GM23338 (cell line): ENCODE data around the gene GPATCH1. TPM values are rescaled to one million over a fixed set of nuclear protein-coding genes. Genes with fewer than 3 reads are reported as not detected.

ENCODE experiments used
- ATAC-seq: fragments of 200-7000 bp; cut with Tn5 transposase; 3 replicates; pipeline ENCODE4 v1.9.1; 2020
- DNase-seq: peaks from one replicate; pipeline ENCODE4 v3.0.0-alpha.2; 2015; ENCODE audit warnings: low spot score
- H2AFZ ChIP-seq: fragments of 200-600 bp; sonication (generic); 2 replicates; pipeline ENCODE4 v1.8.0; 2016; ENCODE audit warnings: antibody characterized with exemption, mild to moderate bottlenecking, moderate library complexity
- H3F3A ChIP-seq: fragments of 200-600 bp; sonication (generic); replicated peaks from 2 replicates; pipeline ENCODE4 v1.8.0; 2017; ENCODE audit warnings: antibody characterized with exemption, mixed run types, low read depth
- H3K27ac ChIP-seq: fragments of 200-600 bp; sonication (generic); 2 replicates; pipeline ENCODE4 v1.6.1; 2016; ENCODE audit warnings: low read depth
- H3K27me3 ChIP-seq: fragments of 200-600 bp; sonication (generic); 2 replicates; pipeline ENCODE4 v1.8.0; 2016; ENCODE audit warnings: mild to moderate bottlenecking, mixed run types, moderate library complexity; ENCODE audit not compliant: insufficient read depth
- H3K36me3 ChIP-seq: fragments of 200-600 bp; sonication (generic); 2 replicates; pipeline ENCODE4 v1.8.0; 2016; ENCODE audit warnings: mild to moderate bottlenecking; ENCODE audit not compliant: insufficient read depth
- H3K4me1 ChIP-seq: fragments of 200-600 bp; sonication (generic); 2 replicates; pipeline ENCODE4 v1.8.0; 2016; ENCODE audit warnings: mild to moderate bottlenecking, moderate library complexity; ENCODE audit not compliant: insufficient read depth
- H3K4me2 ChIP-seq: fragments of 200-600 bp; sonication (generic); 2 replicates; pipeline ENCODE4 v1.7.1; 2017; ENCODE audit warnings: mixed run types
- H3K4me3 ChIP-seq: fragments of 200-600 bp; sonication (generic); 2 replicates; pipeline ENCODE4 v1.6.1; 2016; ENCODE audit warnings: mixed run types
- H3K79me2 ChIP-seq: fragments of 200-600 bp; sonication (generic); replicated peaks from 2 replicates; pipeline ENCODE4 v1.8.0; 2017; ENCODE audit warnings: mild to moderate bottlenecking; ENCODE audit not compliant: insufficient read depth
- H3K9me2 ChIP-seq: fragments of 200-600 bp; sonication (generic); 2 replicates; pipeline ENCODE4 v1.8.0; 2017; ENCODE audit not compliant: insufficient read depth
- H4K20me1 ChIP-seq: fragments of 200-600 bp; sonication (generic); replicated peaks from 2 replicates; pipeline ENCODE4 v1.8.0; 2017; ENCODE audit warnings: mild to moderate bottlenecking; ENCODE audit not compliant: insufficient read depth
- H3K27ac Mint-ChIP-seq: 2 replicates; pipeline ENCODE4 v1.8.0; 2020; ENCODE audit warnings: inconsistent platforms, mild to moderate bottlenecking, moderate library complexity, mixed read lengths
- H3K27me3 Mint-ChIP-seq: 3 replicates; pipeline ENCODE4 v1.8.0; 2022; ENCODE audit warnings: low read depth, mild to moderate bottlenecking, moderate library complexity, mixed read lengths, inconsistent platforms; ENCODE audit not compliant: insufficient read depth, poor library complexity
- H3K36me3 Mint-ChIP-seq: 3 replicates; pipeline ENCODE4 v1.8.0; 2021; ENCODE audit warnings: low read depth, mild to moderate bottlenecking, inconsistent platforms, moderate library complexity, mixed read lengths
- H3K4me1 Mint-ChIP-seq: 3 replicates; pipeline ENCODE4 v1.8.0; 2020; ENCODE audit warnings: mild to moderate bottlenecking, inconsistent platforms, mixed read lengths
- H3K4me3 Mint-ChIP-seq: 3 replicates; pipeline ENCODE4 v1.8.0; 2021; ENCODE audit warnings: moderate library complexity, mild to moderate bottlenecking, inconsistent platforms, mixed read lengths
- H3K9me3 Mint-ChIP-seq: 3 replicates; pipeline ENCODE4 v1.8.0; 2020; ENCODE audit warnings: moderate library complexity, mild to moderate bottlenecking, inconsistent platforms, mixed read lengths
- CREB1 ChIP-seq: fragments of 250-450 bp; sonication (Bioruptor Pico); IDR thresholded peaks from 2 replicates; pipeline ENCODE4 v1.5.0; 2020; ENCODE audit warnings: low read depth, mild to moderate bottlenecking, moderate library complexity
- CTCF ChIP-seq, 2 experiments: fragments of 200-600 bp in 1 of 2; sonication (generic) in 1 of 2; conservative IDR thresholded peaks; 2 replicates each; pipeline versions ENCODE4 v1.5.1 to v1.6.1; 2016 to 2017; ENCODE audit warnings: antibody characterized with exemption in 2 of 2, low read depth in 2 of 2, mild to moderate bottlenecking in 2 of 2, moderate library complexity in 1 of 2
- ETS1 ChIP-seq: IDR thresholded peaks from 2 replicates; pipeline ENCODE4 v1.6.1; 2016; ENCODE audit warnings: antibody characterized with exemption
- EZH2 ChIP-seq: fragments of 200-600 bp; sonication (generic); IDR thresholded peaks from one replicate; pipeline ENCODE4 v1.8.0; 2017; ENCODE audit warnings: antibody characterized with exemption, mild to moderate bottlenecking, low read depth; ENCODE audit not compliant: unreplicated experiment
- EZH2phosphoT487 ChIP-seq: fragments of 200-600 bp; sonication (generic); IDR thresholded peaks from one replicate; pipeline ENCODE4 v1.8.1; 2018; ENCODE audit warnings: antibody characterized with exemption; ENCODE audit not compliant: unreplicated experiment
- JUNB ChIP-seq: IDR thresholded peaks from one replicate; pipeline ENCODE4 v1.6.1; 2016; ENCODE audit warnings: antibody characterized with exemption; ENCODE audit not compliant: unreplicated experiment
- NANOG ChIP-seq: IDR thresholded peaks from 2 replicates; pipeline ENCODE4 v1.6.1; 2016; ENCODE audit warnings: antibody characterized with exemption, borderline replicate concordance
- POLR2AphosphoS5 ChIP-seq: IDR thresholded peaks from 2 replicates; pipeline ENCODE4 v1.6.1; 2016; ENCODE audit warnings: antibody characterized with exemption, low read depth
- REST ChIP-seq: IDR thresholded peaks from one replicate; pipeline ENCODE4 v1.6.1; 2018; ENCODE audit warnings: antibody characterized with exemption; ENCODE audit not compliant: unreplicated experiment
- STAT1 ChIP-seq: IDR thresholded peaks from one replicate; pipeline ENCODE4 v1.6.1; 2016; ENCODE audit warnings: antibody characterized with exemption; ENCODE audit not compliant: unreplicated experiment
- ZNF114 ChIP-seq: fragments of 250-450 bp; sonication (Bioruptor Pico); IDR thresholded peaks from 2 replicates; pipeline ENCODE4 v1.5.0; 2020; ENCODE audit warnings: mild to moderate bottlenecking, moderate library complexity
- ZNF331 ChIP-seq: fragments of 250-450 bp; sonication (Bioruptor Pico); IDR thresholded peaks from 2 replicates; pipeline ENCODE4 v1.5.0; 2020; ENCODE audit warnings: low read depth, mild to moderate bottlenecking, moderate library complexity
- ZNF462 ChIP-seq: fragments of 250-450 bp; sonication (Bioruptor Pico); IDR thresholded peaks from 2 replicates; pipeline ENCODE4 v1.5.0; 2020; ENCODE audit warnings: mild to moderate bottlenecking, moderate library complexity
- polyA plus RNA-seq: library from polyadenylated mRNA; unstranded; fragments of >200 nt; fragmentation: Nextera tagmentation; extraction: Ambion mirVana; gene quantifications from 2 replicates; pipeline ENCODE4 v1.2.1, GENCODE V29; 2016
- total RNA-seq: library from RNA; depleted of rRNA; stranded (reverse); fragments of >200 nt; shearing (Covaris generic); gene quantifications from 2 replicates; pipeline ENCODE4 v1.2.3, GENCODE V29; 2014

The GPATCH1 gene
- total and polyA plus RNA-seq, 2 experiments from 2014 or later, result 12.0 to 13.6 TPM

- no peaks in the 10 kb centered on the region for H3K9me2 ChIP-seq
- H3K4me1 ChIP-seq, result peaks cover 5% of the 10 kb centered on the region
- no peak overlapping the region for H3K4me3 Mint-ChIP-seq
- H3K36me3 Mint-ChIP-seq, result peaks cover 28% of the 10 kb centered on the region
- H4K20me1 ChIP-seq, result no peaks in the 10 kb centered on the region
- no peak overlapping the region for H3K4me2 ChIP-seq
- H3K27ac ChIP-seq, result no peak overlapping the region
- no peak overlapping the region for H3K4me3 ChIP-seq
- H3F3A ChIP-seq, result no peaks in the 10 kb centered on the region; the same call in 1 of the 2 replicates
- H3K9me3 Mint-ChIP-seq, result no peaks in the 10 kb centered on the region; the same call in 2 of the 3 replicates
- H3K36me3 ChIP-seq, result peaks cover 3% of the 10 kb centered on the region; the same call in 1 of the 2 replicates
- ATAC-seq, result no peak
- no peak overlapping the region for H2AFZ ChIP-seq
- no peak overlapping the region for H3K27ac Mint-ChIP-seq
- TF ChIP-seq CREB1 (CRISPR knock-in tag) (no peak), ZNF331 (CRISPR knock-in tag) (no peak), NANOG (no peak), POLR2AphosphoS5 (no peak), EZH2phosphoT487 (no peak), ETS1 (no peak), EZH2 (no peak), CTCF (conservative IDR thresholded peaks at IDR 0.05; ENCODE audit: low read depth in 2 of 2) (no peak), REST (no peak), ZNF462 (CRISPR knock-in tag) (no peak), STAT1 (no peak), JUNB (no peak), ZNF114 (no peak)
- H3K4me1 Mint-ChIP-seq, result peaks cover 6% of the 10 kb centered on the region; the same call in 2 of the 3 replicates
- no peaks in the 10 kb centered on the region for H3K79me2 ChIP-seq
- DNase-seq, result no peak
- no peaks in the 10 kb centered on the region for H3K27me3 ChIP-seq
- peaks cover 11% of the 10 kb centered on the region for H3K27me3 Mint-ChIP-seq
Measured at GRCh38 chr19:33129901-33130300, 48.9 kb downstream of the GPATCH1 start.
